IPS DF 6.9 (cell line): ENCODE results near the gene PSMD5.

Experiments
- DNase-seq: peaks from one replicate; pipeline ENCODE4 v3.0.0-alpha.2; 2013; ENCODE audit warnings: low read depth, low spot score
- H3K27ac ChIP-seq: one replicate; pipeline ENCODE4 v1.5.1; 2013; ENCODE audit warnings: low read length, control low read depth
- H3K27me3 ChIP-seq: 2 replicates; pipeline ENCODE4 v1.6.1; 2013; ENCODE audit warnings: mild to moderate bottlenecking, low read length; ENCODE audit not compliant: control insufficient read depth, insufficient read depth
- H3K36me3 ChIP-seq: 2 replicates; pipeline ENCODE4 v1.6.1; 2013; ENCODE audit warnings: low read length; ENCODE audit not compliant: control insufficient read depth, insufficient read depth
- H3K4me1 ChIP-seq: 2 replicates; pipeline ENCODE4 v1.6.1; 2013; ENCODE audit warnings: low read length; ENCODE audit not compliant: control insufficient read depth, insufficient read depth
- H3K4me3 ChIP-seq: 2 replicates; pipeline ENCODE4 v1.5.1; 2013; ENCODE audit warnings: mild to moderate bottlenecking, low read length
- H3K9me3 ChIP-seq: 2 replicates; pipeline ENCODE4 v1.6.1; 2013; ENCODE audit warnings: low read length, inconsistent platforms; ENCODE audit not compliant: control insufficient read depth, insufficient read depth
- WGBS: extraction: QIAGEN DNeasy Blood & Tissue Kit; methylation state at CpG from one replicate; pipeline ENCODE4 v1.1.7; 2013; ENCODE audit warnings: mixed read lengths, missing lambda C conversion rate; ENCODE audit not compliant: insufficient read length, insufficient coverage; 5-methylcytosine and 5-hydroxymethylcytosine counted together

PSMD5 gene

GRCh38 chr9:120866651-120867050 lies 23.9 kb upstream of the PSMD5 start:
- Histone ChIP-seq H3K27ac (no peak overlapping the region), H3K4me3 (no peak overlapping the region), H3K36me3 (peaks cover 6% of the 10 kb centered on the region; the same call in 1 of the 2 replicates), H3K27me3 (no peaks in the 10 kb centered on the region), H3K4me1 (peaks cover 2% of the 10 kb centered on the region; the same call in 1 of the 2 replicates), H3K9me3 (no peaks in the 10 kb centered on the region)
- no CpG with 5 or more reads among the region's 6 CpGs for WGBS
- DNase-seq = no peak

DNA sequence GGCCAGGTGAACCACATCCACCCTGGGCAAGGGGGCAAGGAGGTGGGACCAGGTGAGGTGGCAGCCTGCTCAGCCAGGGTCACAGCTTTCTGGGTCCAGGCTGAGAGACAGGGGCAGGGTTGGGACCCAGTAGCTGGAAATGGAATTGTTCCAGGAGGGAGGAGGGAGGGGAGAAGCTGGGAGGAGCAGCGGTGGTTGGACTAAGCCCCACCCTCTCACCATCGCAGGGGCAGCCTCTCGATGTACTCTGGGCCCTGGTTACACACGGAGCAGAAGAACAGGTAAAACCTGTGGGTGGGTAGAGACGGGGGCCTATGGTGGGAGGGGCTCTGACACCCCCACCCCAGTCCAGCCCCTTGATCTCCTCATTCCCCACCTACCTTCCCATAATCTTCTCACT lies 23.1 kb upstream of the PSMD5 start:
- no peaks in the 10 kb centered on the region for H3K9me3 ChIP-seq

GRCh38 chr9:120865176-120865575 lies 22.5 kb upstream of the PSMD5 start:
- Histone ChIP-seq H3K27me3 (no peaks in the 10 kb centered on the region), H3K36me3 (peaks cover 6% of the 10 kb centered on the region; the same call in 1 of the 2 replicates), H3K4me1 (peaks cover 2% of the 10 kb centered on the region; the same call in 1 of the 2 replicates), H3K4me3 (no peak overlapping the region), H3K9me3 (no peaks in the 10 kb centered on the region), H3K27ac (no peak overlapping the region)
- WGBS = no CpG with 5 or more reads among the region's 5 CpGs
- DNase-seq = no peak

More for the DNA sequence above, 23.1 kb upstream of the PSMD5 start:
- DNase-seq = no peak
- WGBS = no CpG with 5 or more reads among the region's 5 CpGs
- Histone ChIP-seq H3K27me3 (no peaks in the 10 kb centered on the region), H3K4me3 (no peak overlapping the region), H3K36me3 (peaks cover 6% of the 10 kb centered on the region; the same call in 1 of the 2 replicates), H3K4me1 (peaks cover 2% of the 10 kb centered on the region; the same call in 1 of the 2 replicates), H3K27ac (no peak overlapping the region)

DNA sequence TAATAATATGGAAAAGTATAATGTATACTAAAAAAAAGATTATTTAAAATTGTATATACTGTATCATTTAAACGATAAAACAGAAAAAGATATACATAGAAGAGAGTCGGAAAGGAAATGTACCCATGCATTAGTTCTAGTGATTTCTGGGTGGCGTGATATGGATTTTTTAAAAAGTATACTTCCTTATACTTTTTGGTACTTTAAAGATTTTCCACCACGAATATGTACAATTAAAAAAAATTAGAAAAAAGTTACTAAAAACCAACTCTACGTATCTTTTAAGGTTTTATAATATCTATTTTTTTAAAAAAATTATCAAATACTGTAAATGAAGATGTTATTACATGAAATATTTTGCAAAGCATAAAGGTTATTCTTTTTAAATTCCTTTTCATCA lies 22.0 kb upstream of the PSMD5 start:
- Histone ChIP-seq H3K9me3 (no peaks in the 10 kb centered on the region), H3K4me3 (no peak overlapping the region), H3K4me1 (peaks cover 1% of the 10 kb centered on the region; the same call in 1 of the 2 replicates), H3K27ac (no peak overlapping the region), H3K36me3 (peaks cover 6% of the 10 kb centered on the region; the same call in 1 of the 2 replicates), H3K27me3 (no peaks in the 10 kb centered on the region)
- WGBS = 100% methylated on average over 1 of the region's 5 CpGs
- no peak for DNase-seq

DNA sequence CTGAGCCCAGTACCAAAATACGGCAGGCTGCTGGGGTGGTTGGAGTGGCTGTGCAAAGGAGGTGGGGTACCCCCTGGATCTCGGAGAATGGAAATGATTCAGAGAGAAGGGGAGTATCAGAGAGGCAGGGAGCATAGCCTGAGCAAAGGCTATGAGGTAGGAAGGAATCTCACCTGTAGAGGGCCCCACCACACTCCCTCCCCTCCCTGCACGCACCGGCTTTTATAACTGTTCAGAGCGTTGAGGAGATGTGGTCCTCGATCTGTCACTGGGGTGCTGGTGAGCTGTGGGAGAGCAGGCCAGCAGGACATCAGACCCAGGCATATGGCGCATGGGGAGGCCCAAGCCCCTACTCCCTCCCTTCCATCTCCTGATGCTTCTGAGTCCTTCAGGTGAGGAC lies 21.1 kb upstream of the PSMD5 start:
- Histone ChIP-seq H3K4me3 (no peak overlapping the region), H3K27me3 (no peaks in the 10 kb centered on the region), H3K9me3 (no peaks in the 10 kb centered on the region), H3K36me3 (peaks cover 6% of the 10 kb centered on the region; the same call in 1 of the 2 replicates), H3K4me1 (no peaks in the 10 kb centered on the region; the same call in 1 of the 2 replicates), H3K27ac (no peak overlapping the region)
- no peak for DNase-seq
- no CpG with 5 or more reads among the region's 7 CpGs for WGBS

- Histone ChIP-seq H3K27me3 (no peaks in the 10 kb centered on the region), H3K4me1 (no peaks in the 10 kb centered on the region), H3K36me3 (peaks cover 10% of the 10 kb centered on the region), H3K4me3 (no peak overlapping the region), H3K9me3 (no peaks in the 10 kb centered on the region), H3K27ac (no peak overlapping the region)
- DNase-seq = no peak
- WGBS = no CpG with 5 or more reads among the region's 12 CpGs
Measured at GRCh38 chr9:120862452-120862851, 19.7 kb upstream of the PSMD5 start.

DNA sequence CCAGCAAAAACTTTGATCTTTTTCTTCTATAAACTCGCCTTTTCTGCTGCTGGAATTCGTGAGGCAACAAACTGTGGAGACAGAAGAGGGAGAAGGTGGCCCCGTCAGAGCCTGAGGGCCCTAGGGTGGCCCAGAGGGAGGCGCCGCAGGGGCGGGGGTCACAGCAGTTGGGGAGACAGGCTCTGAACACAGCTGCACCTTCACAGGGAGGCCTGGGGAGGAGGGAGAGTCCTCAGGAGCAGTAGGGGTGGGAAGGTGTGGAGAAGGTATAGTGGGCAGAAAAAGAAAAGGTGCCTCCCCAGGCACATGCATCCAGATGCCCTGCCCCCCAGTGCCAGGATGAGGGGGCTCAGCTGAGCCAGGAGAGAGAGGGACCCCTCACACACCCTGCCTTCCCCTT lies 19.2 kb upstream of the PSMD5 start:
- DNase-seq = no peak
- Histone ChIP-seq H3K4me3 (no peak overlapping the region), H3K27ac (no peak overlapping the region), H3K9me3 (no peaks in the 10 kb centered on the region), H3K27me3 (no peaks in the 10 kb centered on the region), H3K4me1 (no peaks in the 10 kb centered on the region), H3K36me3 (peaks cover 10% of the 10 kb centered on the region)
- no CpG with 5 or more reads among the region's 6 CpGs for WGBS

DNA sequence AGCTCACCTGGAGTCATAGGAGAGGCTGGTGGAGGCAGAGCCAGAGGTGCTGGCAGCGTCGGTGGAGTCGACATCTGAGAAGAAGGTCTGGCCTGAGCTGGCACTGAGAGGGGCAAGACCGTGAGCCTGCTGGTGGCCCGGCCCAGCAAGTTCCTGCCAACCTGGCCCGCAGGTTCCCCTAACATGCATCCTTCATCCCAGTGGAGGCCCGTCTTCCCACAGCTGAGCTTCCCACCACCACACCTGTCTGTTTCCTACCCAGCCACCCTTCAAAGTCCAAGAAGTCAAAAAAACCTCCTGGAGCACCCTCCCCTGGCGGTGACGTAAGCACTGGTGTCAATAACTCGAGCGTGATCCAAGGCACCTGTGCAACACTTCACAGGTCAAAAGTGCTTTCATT lies 17.4 kb upstream of the PSMD5 start:
- H3K4me1 ChIP-seq = no peaks in the 10 kb centered on the region
- no peak for DNase-seq
- H3K36me3 ChIP-seq = peaks cover 6% of the 10 kb centered on the region
- no peak overlapping the region for H3K4me3 ChIP-seq
- no peaks in the 10 kb centered on the region for H3K9me3 ChIP-seq
- no peak overlapping the region for H3K27ac ChIP-seq
- WGBS = no CpG with 5 or more reads among the region's 11 CpGs
- no peaks in the 10 kb centered on the region for H3K27me3 ChIP-seq

DNA sequence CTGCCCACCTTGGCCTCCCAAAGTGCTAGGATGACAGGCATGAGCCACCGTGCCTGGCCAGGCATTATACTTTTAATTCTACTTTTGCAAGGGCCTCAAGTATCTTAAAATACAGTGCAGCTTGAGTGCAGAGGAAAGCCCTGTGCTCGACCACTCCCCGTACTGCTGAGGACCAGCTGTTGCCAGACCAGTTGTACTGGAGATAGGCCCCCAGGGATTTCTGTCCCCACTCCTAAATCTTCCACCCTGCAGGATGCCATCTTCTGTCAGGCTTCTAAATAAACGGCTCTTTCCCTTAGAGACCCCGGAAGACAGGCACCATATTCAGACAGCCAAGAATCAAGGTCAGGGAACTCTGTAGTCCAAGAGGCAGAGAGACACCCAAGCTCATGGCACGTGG lies 16.6 kb upstream of the PSMD5 start:
- peaks cover 6% of the 10 kb centered on the region for H3K36me3 ChIP-seq
- H3K4me1 ChIP-seq = no peaks in the 10 kb centered on the region
- DNase-seq = no peak
- H3K27me3 ChIP-seq = no peaks in the 10 kb centered on the region
- no peak overlapping the region for H3K27ac ChIP-seq
- H3K4me3 ChIP-seq = no peak overlapping the region
- WGBS = no CpG with 5 or more reads among the region's 6 CpGs
- no peaks in the 10 kb centered on the region for H3K9me3 ChIP-seq

- H3K9me3 ChIP-seq = no peaks in the 10 kb centered on the region
- no peak for DNase-seq
- H3K4me3 ChIP-seq = no peak overlapping the region
- no peaks in the 10 kb centered on the region for H3K4me1 ChIP-seq
- no peak overlapping the region for H3K27ac ChIP-seq
- no peaks in the 10 kb centered on the region for H3K27me3 ChIP-seq
- H3K36me3 ChIP-seq = peaks cover 6% of the 10 kb centered on the region; the same call in 1 of the 2 replicates
- no CpG with 5 or more reads among the region's 11 CpGs for WGBS
Measured at GRCh38 chr9:120857902-120858301, 15.2 kb upstream of the PSMD5 start.

- no peak overlapping the region for H3K27ac ChIP-seq
- peaks cover 2% of the 10 kb centered on the region; the same call in 1 of the 2 replicates for H3K4me1 ChIP-seq
Measured at GRCh38 chr9:120857481-120857880, 14.8 kb upstream of the PSMD5 start.

More at GRCh38 chr9:120857481-120857880, 14.8 kb upstream of the PSMD5 start:
- Histone ChIP-seq H3K4me3 (no peak overlapping the region), H3K9me3 (no peaks in the 10 kb centered on the region), H3K27me3 (no peaks in the 10 kb centered on the region), H3K36me3 (peaks cover 6% of the 10 kb centered on the region; the same call in 1 of the 2 replicates)
- no peak for DNase-seq
- WGBS = no CpG with 5 or more reads among the region's 7 CpGs
